MM.1S (cell line): ENCODE measurements around the gene ACAA1.

Experiments
- DNase-seq: peaks from one replicate; pipeline ENCODE4 v3.0.0-alpha.2; 2015
- H2AFZ ChIP-seq: fragments of 300-600 bp; sonication (generic); 2 replicates; pipeline ENCODE4 v1.6.0; 2016; ENCODE audit warnings: antibody characterized with exemption, low read length
- H3F3A ChIP-seq: fragments of 300-600 bp; sonication (generic); 2 replicates; pipeline ENCODE4 v1.6.1; 2016; ENCODE audit warnings: mild to moderate bottlenecking, antibody characterized with exemption, low read length, moderate library complexity, mixed read lengths; ENCODE audit not compliant: insufficient read depth
- H3K27ac ChIP-seq: fragments of 300-600 bp; sonication (generic); 2 replicates; pipeline ENCODE4 v1.5.1; 2016; ENCODE audit warnings: mild to moderate bottlenecking, low read length
- H3K27me3 ChIP-seq: fragments of 300-600 bp; sonication (generic); replicated peaks from 2 replicates; pipeline ENCODE4 v1.6.0; 2016; ENCODE audit warnings: low read length; ENCODE audit not compliant: insufficient read depth
- H3K36me3 ChIP-seq: fragments of 300-600 bp; sonication (generic); replicated peaks from 2 replicates; pipeline ENCODE4 v1.6.1; 2016; ENCODE audit warnings: mild to moderate bottlenecking, low read length, mixed read lengths; ENCODE audit not compliant: insufficient read depth
- H3K4me1 ChIP-seq: fragments of 300-600 bp; sonication (generic); 2 replicates; pipeline ENCODE4 v1.6.1; 2016; ENCODE audit warnings: low read length, mixed read lengths
- H3K4me2 ChIP-seq: fragments of 300-600 bp; sonication (generic); 2 replicates; pipeline ENCODE4 v1.6.0; 2016; ENCODE audit warnings: low read depth, low read length
- H3K4me3 ChIP-seq: fragments of 300-600 bp; sonication (generic); 2 replicates; pipeline ENCODE4 v1.5.1; 2016; ENCODE audit warnings: low read length, mixed read lengths
- H3K79me2 ChIP-seq: fragments of 300-600 bp; sonication (generic); 2 replicates; pipeline ENCODE4 v1.6.1; 2016; ENCODE audit warnings: mixed run types, low read length, mixed read lengths
- H3K9ac ChIP-seq: fragments of 300-600 bp; sonication (generic); 2 replicates; pipeline ENCODE4 v1.6.1; 2016; ENCODE audit warnings: low read length, mixed read lengths
- H3K9me2 ChIP-seq: fragments of 300-600 bp; sonication (generic); replicated peaks from 2 replicates; pipeline ENCODE4 v1.6.1; 2016; ENCODE audit warnings: mild to moderate bottlenecking, low read length, mixed read lengths; ENCODE audit not compliant: insufficient read depth
- H3K9me3 ChIP-seq: fragments of 300-600 bp; sonication (generic); replicated peaks from 2 replicates; pipeline ENCODE4 v1.6.1; 2016; ENCODE audit warnings: mild to moderate bottlenecking, low read length, mixed read lengths; ENCODE audit not compliant: insufficient read depth
- H4K20me1 ChIP-seq: fragments of 300-600 bp; sonication (generic); 2 replicates; pipeline ENCODE4 v1.6.1; 2016; ENCODE audit warnings: mild to moderate bottlenecking, low read length, moderate library complexity, mixed read lengths; ENCODE audit not compliant: insufficient read depth
- EZH2 ChIP-seq: fragments of 300-600 bp; sonication (generic); optimal IDR thresholded peaks from 2 replicates; pipeline ENCODE3; 2017; ENCODE audit warnings: low read depth, mild to moderate bottlenecking, antibody characterized with exemption, low read length, mixed read lengths
- EZH2phosphoT487 ChIP-seq: fragments of 300-600 bp; sonication (generic); IDR thresholded peaks from 2 replicates; pipeline ENCODE4 v1.6.1; 2018; ENCODE audit warnings: antibody characterized with exemption, low read length
- TF ChIP-seq, protein P1 (sequence below): fragments of 300-600 bp; sonication (generic); IDR thresholded peaks from 2 replicates; pipeline ENCODE4 v1.5.1; 2016; ENCODE audit warnings: antibody characterized with exemption, low read length, mixed read lengths

The ACAA1 gene

DNA sequence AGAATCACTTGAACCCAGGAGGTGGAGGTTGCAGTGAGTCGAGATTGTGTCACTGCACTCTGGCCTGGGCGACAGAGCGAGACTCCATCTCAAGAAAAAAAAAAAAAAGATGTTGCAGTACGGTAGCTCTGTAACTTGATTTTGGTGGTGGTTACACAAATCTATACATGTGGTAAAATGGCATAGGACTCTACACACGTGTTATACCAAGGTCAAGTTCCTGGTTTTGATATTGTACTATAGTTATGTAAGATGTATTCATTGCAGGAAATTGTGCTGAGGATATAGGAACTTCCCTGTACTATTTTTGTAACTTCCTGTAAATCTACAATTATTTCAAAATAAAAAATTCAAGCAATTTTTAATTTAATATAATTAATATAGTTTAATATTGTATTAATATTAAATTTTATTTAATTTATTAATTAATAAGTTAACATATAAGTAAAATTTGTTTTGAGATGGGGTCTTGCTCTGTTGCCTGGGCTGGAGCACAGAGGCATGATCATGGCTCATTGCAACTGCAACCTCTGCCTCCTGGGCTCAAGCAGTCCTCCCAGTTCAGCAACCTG, 11.5 kb upstream of the ACAA1 start:
- Histone ChIP-seq H3F3A (no peaks in the 10 kb centered on the region), H2AFZ (no peak overlapping the region), H3K27ac (no peak overlapping the region), H3K4me3 (no peak overlapping the region), H3K4me2 (no peak overlapping the region), H3K36me3 (no peaks in the 10 kb centered on the region), H4K20me1 (no peaks in the 10 kb centered on the region), H3K27me3 (no peaks in the 10 kb centered on the region), H3K79me2 (no peaks in the 10 kb centered on the region), H3K9ac (no peak overlapping the region), H3K9me3 (no peaks in the 10 kb centered on the region), H3K4me1 (no peaks in the 10 kb centered on the region), H3K9me2 (no peaks in the 10 kb centered on the region)
- TF ChIP-seq EZH2phosphoT487, result no peak
- TF ChIP-seq, protein P1, sequence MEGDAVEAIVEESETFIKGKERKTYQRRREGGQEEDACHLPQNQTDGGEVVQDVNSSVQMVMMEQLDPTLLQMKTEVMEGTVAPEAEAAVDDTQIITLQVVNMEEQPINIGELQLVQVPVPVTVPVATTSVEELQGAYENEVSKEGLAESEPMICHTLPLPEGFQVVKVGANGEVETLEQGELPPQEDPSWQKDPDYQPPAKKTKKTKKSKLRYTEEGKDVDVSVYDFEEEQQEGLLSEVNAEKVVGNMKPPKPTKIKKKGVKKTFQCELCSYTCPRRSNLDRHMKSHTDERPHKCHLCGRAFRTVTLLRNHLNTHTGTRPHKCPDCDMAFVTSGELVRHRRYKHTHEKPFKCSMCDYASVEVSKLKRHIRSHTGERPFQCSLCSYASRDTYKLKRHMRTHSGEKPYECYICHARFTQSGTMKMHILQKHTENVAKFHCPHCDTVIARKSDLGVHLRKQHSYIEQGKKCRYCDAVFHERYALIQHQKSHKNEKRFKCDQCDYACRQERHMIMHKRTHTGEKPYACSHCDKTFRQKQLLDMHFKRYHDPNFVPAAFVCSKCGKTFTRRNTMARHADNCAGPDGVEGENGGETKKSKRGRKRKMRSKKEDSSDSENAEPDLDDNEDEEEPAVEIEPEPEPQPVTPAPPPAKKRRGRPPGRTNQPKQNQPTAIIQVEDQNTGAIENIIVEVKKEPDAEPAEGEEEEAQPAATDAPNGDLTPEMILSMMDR, result no peak
- no peak for TF ChIP-seq EZH2
- DNase-seq, result no peak

DNA sequence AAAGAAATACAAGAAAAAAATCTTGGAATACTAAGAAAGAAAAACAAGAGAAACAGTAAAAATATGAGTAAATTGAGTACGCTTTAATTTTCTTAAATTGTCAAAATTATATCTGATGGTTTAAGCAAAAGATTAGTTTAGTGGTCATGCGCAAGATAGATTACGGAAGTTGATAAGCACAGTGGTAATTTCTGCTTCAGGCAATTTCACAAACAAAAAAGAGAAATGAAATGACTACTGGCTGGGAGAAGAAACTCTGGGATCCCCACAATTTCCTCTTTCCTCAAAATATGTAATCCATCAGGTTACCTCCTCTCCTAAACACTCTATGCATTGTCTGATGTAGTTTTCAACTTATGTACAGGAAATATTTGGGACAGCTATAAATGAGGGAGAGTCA, 10.5 kb upstream of the ACAA1 start:
- TF ChIP-seq, protein P1, result no peak
- no peak for TF ChIP-seq EZH2
- TF ChIP-seq EZH2phosphoT487, result no peak
- Histone ChIP-seq H3F3A (no peaks in the 10 kb centered on the region), H3K4me2 (no peak overlapping the region), H3K27me3 (no peaks in the 10 kb centered on the region), H3K9me3 (no peaks in the 10 kb centered on the region), H3K9ac (no peak overlapping the region), H3K9me2 (no peaks in the 10 kb centered on the region), H3K79me2 (no peaks in the 10 kb centered on the region), H4K20me1 (no peaks in the 10 kb centered on the region), H3K4me1 (no peaks in the 10 kb centered on the region), H3K27ac (no peak overlapping the region), H2AFZ (no peak overlapping the region), H3K36me3 (no peaks in the 10 kb centered on the region), H3K4me3 (no peak overlapping the region)
- no peak for DNase-seq

DNA sequence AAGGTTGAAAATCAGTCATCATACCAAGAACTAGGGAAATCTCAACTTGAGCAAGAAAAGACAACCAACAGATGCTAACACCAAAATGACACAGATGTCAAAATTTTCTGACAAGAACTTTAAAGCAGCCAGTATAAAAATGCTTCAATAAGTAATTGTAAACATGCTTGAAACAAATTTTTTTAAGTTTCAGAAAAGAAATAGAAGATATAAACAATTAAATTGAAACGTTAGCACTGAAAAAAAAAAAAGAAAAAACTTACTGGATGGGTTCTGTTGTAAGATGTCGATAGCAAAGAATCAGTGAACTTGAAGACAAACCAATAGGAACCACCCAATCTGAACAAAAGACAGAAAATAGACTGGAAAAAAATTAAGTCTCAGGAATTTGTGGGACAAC, 9.6 kb upstream of the ACAA1 start:
- no peaks in the 10 kb centered on the region for H3K27me3 ChIP-seq
- H3K9ac ChIP-seq, result no peak overlapping the region
- no peaks in the 10 kb centered on the region for H3F3A ChIP-seq
- no peaks in the 10 kb centered on the region for H3K79me2 ChIP-seq
- no peak overlapping the region for H3K4me2 ChIP-seq
- H4K20me1 ChIP-seq, result no peaks in the 10 kb centered on the region
- no peaks in the 10 kb centered on the region for H3K9me2 ChIP-seq
- H3K4me3 ChIP-seq, result no peak overlapping the region
- no peak overlapping the region for H3K27ac ChIP-seq
- H3K9me3 ChIP-seq, result no peaks in the 10 kb centered on the region
- TF ChIP-seq EZH2 (no peak), EZH2phosphoT487 (no peak)
- TF ChIP-seq, protein P1, result no peak
- H2AFZ ChIP-seq, result no peak overlapping the region
- no peaks in the 10 kb centered on the region for H3K36me3 ChIP-seq
- H3K4me1 ChIP-seq, result no peaks in the 10 kb centered on the region
- DNase-seq, result no peak
